NCI-H1436 treated with DMSO at 0.1 percent for 48 hours (cell line): ENCODE data around the gene NT5C1A.

Source experiments
- DNase-seq: peaks from one replicate; lab custom pipeline; 2025; lab: John Stamatoyannopoulos, UW

NT5C1A gene

DNA sequence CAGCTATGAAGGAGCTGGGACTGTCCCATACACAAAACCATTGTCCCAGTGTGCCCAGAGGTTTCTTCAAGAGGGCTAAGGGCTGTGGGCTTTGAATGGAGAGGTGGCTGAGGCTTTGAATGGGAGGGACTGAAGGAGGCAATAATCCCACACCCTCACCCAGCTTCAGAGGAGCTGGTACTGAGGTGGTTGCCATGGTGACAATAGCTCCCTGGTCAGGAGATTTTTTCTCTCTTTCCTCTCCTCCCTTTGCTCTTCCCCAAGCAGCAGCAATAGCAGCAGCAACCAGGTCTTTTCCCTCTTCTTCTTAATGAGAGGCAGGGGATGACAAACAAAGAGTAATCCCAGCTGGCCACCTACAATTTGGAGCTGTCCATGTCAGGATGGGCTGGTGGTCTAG, 17.7 kb upstream of the NT5C1A start:
- DNase-seq = no peak

DNA sequence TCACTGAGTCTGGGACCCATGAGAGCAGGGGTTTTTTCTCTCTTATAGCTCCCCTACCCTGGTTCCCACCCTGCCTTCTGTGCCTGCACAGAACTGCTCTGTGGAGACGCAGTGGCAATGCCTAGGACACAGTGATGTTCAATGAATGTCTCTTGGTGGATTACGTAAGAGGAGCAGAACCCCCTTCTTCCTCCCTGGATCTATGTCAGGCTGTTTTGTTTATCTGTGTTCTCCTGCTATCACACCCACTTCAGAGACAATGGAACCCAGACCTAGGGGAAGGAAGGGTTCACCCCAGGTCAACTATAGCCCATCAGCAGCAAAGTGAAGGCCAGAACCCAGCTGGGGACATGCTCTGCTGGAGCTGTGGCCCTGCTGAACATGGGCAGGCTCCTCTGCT, 17.3 kb upstream of the NT5C1A start:
- DNase-seq = no peak

DNA sequence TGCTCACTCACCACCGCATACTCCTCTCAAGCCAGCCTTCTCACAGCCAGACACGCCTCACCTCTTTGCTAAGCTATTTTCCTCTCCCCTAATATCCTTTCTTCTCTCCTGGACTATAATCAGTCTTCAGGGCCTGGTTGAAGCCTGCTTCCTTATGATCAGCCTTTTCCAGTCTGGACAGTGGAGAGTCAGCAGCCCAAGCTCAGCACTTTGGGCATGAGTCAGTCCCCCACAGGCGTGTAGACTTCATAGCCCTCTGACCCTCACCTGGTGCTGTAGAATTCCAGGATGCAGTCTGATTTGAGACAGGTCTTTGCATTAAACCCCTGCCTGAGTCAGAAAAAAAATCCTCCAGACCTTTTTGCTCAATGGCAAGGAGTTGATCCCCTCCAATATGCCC, 16.8 kb upstream of the NT5C1A start:
- DNase-seq = no peak

DNA sequence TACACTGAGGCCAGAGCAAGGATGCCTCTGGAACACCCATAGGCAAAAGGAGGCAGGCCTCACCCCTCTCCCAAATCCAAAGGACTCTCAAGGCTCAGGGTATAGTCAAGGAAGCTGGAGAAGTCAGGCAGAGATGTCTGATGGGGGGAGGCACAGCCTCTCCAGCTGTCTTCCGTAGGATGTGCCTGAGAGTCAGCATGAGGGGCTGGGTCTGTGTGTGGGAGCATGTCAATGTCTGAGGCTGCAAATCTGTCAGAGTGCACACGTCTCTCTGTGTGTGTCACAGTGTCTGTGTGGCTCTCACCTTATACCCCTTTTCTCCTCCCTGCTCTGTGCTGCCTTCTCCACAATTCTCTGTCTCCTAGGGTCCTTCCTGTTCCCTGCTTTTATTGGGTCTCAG, 15.3 kb upstream of the NT5C1A start:
- DNase-seq = no peak

DNA sequence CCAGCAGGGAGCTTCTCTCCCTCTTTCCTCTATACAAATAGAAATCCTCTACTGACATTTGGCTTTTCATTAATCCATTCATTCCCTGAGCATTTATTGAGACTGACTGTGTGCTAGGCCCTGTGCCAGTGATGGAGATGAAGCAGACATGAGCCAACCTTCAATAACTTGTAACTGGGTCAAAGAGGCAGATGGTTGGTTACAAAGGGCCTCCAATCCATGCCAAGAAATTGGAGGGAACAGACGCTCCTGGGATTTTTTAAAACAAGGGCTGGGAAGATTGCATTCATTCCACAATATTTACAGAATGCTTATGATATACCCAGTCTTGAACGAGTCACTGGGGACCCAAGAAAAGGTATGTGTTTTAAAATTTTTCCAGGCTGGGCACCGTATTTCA, 13.2 kb upstream of the NT5C1A start:
- no peak for DNase-seq

DNA sequence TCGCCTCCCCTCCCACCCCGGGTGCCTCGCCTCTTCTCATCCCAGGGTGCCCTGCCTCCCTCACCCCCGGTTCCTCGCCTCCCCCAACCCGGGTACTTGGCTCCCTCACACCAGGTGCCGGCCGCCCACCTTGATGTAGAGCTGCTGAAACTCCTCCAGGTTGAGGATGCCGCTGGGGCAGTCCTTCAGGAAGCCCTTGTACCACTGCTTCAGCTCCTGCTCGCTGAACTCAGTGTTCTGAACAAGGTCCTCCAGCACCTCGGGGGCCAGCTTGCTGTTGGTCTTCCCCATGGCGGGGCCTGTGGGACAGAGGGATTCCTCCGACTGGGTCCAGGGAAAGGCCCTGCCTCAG, 12.4 kb upstream of the NT5C1A start:
- DNase-seq = no peak

DNA sequence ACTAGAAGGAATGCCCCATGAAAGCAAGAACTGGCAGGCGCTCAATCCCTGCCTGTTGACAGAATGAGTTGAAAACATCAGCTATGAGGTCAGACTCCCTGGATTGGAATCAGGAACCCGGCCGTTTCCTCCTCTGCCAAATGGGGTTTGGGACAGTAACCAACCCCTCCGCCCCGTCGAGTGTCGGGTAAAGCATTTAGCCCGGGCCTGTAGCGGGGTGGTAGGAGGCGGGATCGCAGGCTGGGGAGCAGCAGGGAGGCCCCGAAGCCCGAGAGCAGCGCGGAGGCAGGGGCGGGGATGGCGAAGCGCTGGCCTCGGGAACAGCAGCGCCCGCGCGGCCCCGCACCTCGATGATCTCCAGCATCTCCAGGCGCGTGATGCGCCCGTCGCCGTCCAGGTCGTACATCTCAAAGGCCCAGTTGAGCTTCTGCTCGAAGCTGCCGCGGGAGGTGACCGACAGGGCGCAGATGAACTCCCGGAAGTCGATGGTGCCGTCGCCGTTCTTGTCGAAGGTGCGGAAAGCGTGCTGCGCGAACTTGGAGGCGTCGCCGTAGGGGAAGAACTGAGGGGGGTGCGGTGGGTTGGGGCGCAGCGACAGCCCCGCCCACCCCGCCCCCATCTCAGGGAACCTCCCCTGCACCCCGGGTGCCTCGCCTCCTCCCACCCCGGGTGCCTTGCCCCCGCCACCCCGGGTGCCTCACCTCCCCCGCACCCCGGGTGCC, 11.8 kb upstream of the NT5C1A start:
- no peak for DNase-seq

DNA sequence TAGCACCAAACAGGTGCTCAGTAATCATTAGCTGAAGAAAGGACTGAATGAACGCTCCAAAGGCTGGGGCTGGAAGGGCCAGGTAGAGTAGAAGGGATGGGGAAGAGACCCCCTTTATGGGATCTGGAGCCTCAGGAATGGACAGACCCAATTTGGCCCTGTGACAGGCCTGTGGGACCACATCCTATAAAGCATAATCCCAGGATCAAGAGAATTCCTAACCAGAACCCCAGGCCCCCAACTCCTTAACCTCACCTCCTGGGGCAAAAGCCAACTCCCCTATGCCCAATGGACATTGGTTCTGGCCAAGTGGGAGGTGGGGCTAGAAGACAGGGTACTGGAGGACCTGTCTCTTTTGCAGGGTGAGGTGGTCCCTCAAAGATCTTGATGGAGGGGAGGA, 10.1 kb upstream of the NT5C1A start:
- DNase-seq = no peak

DNA sequence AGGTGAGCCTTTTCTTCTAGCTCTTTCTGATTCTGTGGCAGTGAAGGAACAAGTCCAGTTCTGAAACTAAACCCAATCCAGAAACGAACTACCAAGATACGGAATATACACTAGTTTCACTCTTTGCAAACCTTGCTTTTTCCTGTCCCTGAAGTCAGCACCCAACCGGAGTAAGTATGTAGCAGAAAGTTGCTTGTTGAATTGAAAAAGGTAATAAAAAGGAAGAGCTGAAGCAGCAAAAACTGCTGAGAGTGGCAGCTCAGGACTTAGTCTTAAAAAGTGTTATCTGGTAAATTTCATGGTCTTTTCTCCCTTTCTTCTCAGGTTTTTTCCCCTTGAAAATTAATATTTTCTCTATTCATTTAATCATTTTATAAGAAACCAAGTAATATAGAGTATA, 9.4 kb upstream of the NT5C1A start:
- no peak for DNase-seq

DNA sequence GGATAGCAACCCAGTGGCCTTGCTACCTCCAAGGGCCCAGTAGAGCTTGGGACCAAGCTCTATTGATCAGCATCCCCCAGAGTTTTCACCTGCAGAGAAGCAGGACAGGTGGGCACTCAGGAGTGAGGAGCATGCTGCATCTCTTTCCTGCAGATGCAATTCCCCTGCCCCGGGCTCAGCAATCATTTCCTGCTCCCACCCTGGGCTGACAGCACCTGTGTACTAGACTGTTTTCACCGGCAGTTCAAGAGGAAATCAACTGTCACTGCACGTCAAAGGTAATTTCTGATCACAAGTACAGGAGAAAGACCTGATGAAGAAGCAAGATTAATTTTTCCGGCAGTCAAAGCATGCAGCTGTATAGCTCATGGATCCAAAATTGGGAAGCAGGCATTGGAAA, 8.8 kb upstream of the NT5C1A start:
- no peak for DNase-seq

DNA sequence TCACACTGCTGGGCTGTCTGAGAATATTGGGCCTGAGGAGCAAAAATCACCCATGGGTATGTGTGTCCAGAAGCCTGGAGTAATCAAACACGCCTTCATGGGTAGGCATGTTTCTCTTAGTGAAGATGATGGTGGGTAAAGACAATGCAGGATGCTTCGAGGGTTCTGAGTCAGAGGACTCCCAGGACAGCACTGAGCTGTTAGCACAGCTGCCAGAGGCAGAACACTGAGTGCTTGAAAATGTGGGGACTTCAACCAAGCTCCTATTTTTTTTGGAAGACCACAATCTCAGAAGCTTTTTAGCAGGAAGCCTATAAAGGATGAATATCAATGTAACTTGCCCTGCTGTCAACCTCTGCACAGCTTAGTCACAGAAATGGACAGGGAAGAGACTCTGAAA, 7.9 kb upstream of the NT5C1A start:
- DNase-seq = no peak

DNA sequence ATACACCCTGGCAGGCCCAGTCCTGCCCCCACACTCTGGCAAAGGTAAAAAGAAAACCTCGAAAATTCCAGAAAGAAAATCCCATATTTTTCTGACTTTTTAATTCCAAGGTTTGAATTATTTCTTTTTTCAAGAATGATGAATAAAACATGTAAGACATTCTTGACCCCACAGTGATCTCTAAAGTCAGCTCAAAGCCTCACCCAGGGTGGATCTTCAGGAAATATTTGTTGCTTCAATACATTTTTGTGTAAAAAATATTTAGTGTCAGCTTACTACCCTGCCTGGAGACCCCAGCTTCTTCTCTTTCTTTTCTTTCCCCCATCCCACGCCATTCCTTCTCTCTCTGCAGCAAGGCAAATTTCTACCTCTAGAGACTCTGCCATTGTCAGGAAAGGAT, 7.0 kb upstream of the NT5C1A start:
- no peak for DNase-seq

DNA sequence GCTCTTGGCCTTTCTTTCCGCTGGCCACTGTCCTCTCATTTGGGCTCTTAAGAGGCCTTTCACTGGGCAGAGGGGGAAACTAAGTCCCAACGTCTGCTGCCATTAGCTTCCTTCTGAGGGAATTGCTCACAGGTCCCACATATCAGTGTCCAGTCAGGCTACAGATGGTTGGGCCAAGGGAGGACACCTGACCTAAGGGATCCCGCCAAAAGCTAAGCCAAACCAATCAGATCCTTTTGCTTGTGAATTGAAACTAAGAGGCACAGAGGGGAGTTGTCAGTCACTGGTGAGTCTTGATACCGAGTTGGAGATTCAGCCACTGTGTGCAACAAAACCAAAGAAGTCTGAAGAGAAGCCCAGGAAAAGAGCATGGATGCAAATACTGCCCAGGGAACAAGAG, 5.7 kb upstream of the NT5C1A start:
- DNase-seq = no peak

DNA sequence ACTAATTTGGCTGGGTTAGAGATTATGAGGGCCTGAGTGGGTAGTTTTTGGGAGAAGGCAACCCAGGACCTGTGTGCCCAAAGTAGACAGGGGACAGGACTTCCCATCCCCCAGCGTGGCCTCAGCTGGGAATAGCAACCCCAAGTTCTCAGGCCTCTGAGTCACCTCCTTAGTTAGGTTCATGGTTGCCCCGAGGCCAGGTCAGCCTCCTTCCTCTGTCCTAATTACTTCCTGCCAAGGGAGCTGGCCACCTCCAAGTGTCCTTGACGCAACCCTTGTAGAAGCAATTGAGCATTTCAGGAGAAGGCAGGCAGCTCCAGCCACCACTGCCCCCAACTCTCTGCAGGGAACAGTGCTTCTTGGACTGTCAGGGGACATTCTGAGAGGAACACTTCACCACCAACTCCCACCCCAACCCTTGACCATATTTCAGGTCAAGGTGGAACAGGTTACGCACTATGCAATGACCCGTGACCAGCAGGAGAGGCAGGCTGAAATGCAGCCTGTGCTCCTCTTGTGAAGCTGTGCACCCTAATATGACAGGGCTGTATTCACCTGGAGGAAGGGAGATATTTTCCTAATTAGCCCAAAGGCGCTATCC, 5.1 kb upstream of the NT5C1A start:
- DNase-seq = no peak

DNA sequence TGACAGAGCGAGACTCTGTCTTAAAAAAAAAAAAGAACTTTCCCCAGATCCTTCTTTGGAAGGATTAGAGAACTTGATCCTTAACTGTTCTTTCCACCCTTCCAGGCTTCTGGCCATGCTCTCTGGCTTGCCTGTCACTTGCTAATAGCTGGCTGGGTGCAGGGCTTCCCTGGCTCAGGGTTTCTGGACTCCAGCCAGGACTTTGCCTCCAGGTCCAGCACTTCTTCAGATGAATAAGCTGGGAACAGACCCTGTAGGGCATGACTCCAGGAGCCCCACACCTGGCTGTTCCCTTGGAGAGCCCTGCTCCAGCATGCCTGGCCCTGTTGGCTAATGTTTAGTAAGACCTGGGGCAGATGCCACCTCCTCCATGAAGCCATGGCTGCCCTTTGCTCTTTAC, 3.3 kb upstream of the NT5C1A start:
- DNase-seq = no peak

DNA sequence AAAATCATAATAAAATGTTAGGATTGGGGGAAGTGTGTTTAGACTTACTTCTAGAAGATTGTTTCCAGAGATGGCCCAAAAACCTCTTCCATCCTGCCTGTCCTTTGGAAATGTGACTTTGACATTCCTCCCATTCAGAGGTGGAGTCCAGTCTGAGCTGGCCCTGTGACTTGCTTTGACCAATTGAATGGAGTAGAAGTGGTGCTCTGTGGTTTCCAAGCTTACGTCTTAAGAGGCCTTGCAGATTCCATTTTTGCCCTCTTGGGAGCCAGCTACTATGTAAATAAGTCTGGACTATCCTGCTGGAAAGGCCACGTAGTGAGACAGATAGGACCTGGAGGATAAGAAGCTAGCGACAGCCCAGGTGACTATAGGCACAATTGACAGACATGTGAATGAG, 1.3 kb upstream of the NT5C1A start:
- no peak for DNase-seq

DNA sequence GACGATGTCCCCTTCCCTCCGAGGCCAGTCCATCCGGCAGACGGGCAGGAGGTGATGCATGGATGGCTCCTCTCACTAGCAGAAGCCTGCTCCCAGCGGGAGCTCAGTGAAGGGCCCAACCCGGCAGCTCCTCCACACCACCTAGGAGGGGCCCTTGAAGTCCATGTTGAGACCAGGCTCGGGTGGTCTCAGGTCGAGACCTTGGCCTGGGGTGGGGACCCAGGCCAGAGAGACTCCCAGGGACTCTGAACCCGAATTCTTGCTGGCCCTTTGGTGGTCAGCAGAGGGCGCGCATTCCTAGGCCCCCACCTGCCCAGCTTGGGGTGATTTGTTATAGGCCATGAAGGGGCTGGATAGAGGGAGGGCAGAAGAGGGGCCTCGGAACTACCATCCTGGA, 642 bp upstream of the NT5C1A start:
- no peak for DNase-seq

DNA sequence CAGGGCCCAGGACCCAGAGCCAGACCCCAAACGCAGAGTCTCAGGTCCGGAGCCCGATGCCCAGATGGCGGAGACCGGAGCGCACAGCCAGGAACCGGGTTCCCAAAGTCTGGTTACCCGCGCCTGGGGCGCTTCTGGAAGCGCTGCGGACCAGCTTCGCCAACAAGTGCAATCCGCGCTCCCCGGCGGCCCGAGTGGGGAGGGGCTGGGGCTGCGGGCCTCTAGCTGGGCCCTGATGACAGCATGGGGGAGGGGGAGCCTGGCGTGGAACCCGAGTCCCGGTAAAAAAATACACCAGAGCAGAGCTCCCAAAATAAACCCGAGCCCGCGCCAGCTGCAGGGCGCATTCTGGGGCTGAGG, 494 bp downstream of the NT5C1A start:
- no peak for DNase-seq

DNA sequence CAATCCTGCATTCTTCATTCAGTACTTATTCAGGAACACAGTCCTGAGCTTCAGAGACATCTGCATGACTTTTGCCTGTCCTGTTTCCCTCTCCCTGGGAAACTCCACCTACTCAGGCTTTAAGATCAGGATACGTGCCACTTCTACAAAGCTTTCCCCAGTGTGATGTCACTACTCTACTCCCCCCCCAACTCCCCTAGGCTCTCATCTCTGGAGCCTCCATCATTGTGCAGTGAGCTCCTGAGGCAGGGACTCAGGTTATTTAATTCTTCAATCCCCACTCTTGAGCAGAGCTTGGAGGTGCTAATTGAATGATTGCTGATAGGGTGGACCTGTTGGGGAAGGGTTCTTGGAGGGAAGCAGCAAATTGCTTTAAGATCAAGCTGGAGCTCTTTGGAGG, 1.2 kb downstream of the NT5C1A start:
- DNase-seq = no peak

DNA sequence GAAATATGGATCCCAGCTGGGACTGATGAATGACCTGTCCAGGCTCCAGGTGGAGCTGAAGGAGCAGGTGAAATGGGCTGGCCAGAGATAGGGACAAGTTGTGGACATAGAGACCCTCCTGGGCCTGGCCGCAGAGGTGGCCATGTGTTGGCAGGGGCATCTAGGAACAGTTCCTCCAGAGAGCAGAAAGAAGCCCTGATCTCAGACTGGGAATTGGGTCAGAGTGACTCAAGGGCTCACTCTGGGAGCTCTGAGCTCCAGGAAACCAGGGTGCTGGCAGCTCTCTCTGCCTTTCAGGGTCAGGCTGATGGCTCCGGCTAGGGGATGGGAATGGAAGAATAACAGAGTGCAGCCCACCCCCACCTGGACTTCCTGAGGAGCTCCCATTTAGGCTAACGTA, 3.0 kb downstream of the NT5C1A start:
- no peak for DNase-seq

DNA sequence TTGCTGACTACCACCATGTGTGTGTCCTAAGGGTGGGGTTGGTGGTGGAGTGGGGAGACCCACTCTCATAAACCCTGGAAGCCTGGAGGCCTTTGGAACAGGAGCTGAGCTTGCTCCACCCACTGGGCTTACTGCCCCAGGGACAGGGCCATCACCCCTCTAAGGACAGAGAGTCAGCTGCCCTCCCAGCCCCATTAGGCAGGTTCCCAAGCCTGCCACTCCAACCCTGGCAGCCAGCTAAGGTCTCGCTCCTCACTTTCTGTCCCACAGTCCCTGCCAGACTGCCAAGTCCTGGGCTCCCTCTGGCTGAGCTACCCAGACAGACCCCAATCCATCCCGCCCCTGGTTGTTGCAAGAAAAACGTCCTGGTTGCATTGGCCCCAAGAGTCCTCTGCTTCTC, 3.8 kb downstream of the NT5C1A start:
- DNase-seq = no peak

DNA sequence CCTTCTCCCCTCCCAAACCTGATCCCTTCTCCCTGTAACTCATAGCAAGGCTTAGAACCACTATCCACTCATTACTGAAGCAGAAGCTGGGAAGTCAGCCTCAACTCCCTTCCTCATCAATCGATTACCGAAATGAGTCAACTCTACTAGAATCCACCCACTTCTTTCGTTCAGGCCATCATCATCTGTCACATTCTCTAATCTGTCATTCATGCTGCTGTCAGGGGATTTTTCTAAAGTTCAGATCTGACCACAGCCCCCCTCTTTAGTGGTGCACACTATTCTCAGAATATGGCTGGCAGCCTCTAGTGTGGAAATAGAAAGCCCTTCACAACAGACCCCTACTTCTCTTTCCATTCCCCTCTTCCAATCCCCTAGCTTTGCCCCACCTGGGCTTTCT, 5.1 kb downstream of the NT5C1A start:
- no peak for DNase-seq

DNA sequence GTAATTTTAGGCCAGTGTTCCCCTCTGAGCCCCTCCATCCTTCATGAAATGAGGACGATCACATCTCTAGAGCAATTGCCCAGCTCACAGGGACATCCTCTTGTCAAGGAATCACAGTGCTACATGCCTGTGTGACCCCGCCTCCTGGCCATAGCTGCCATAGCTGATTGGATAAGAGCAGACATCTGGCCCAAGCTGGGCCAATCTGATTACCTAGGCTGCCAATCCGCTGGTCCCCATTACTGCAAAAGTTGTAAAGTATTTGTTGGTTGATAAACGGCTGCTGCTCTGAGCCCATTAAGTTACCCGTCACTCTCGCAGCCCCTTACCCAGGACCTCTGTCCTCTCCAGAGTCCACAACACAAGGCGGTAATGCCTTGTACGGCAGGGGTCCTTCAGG, 8.3 kb downstream of the NT5C1A start:
- DNase-seq = no peak

DNA sequence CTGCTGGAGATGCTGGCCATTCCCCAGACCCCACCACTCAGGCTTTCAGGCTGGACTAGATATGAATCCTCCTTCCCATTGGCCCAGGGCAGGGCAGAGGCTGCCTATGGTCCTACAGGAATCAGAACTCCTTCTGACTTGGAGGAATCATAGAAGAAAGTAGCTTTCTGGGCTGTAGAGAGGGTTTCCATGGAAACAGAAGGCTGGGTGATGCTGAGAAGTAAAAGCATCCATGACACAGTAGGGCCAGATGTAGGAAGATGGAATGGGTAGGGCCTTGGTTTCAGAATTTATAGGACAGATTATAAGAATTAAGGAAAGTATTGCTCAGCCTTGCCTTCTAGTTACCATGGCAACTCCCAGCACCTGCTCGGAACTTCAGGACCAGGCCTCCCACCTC, 9.0 kb downstream of the NT5C1A start:
- no peak for DNase-seq

DNA sequence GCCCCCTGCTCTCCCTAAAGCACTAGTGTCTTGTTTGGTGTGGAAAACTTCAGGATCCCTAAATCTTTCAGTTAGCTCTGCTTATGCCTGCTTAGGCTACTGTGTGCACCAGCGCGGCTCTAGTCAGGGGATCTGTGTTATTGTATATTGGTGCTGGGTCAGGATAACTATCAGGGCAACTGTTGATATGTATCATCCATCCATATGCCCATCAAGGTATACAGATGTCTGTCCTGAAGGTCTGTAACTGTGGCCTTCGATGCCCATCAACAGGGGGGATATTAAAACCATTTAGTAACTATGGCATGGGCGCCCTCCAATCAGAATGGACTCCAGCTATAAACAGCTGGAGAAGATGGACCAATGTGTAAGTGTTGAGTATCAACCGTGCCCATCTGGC, 12.4 kb downstream of the NT5C1A start:
- DNase-seq = no peak
